Right lobe of liver (tissue), 4 donors: ENCODE results near the gene KRT8.

ENCODE experiments used
- CTCF ChIP-seq, 4 donors: fragments of 200-600 bp in 3 of 4; fragments of 450-650 bp in 1 of 4; IDR thresholded peaks; one replicate each; pipeline versions ENCODE4 v1.5.1 to v1.8.0; 2016 to 2022; ENCODE audit warnings: antibody characterized with exemption in 4 of 4, mild to moderate bottlenecking in 2 of 4
- POLR2A ChIP-seq: fragments of 450-650 bp; IDR thresholded peaks from one replicate; pipeline ENCODE4 v1.6.1; 2017; ENCODE audit warnings: antibody characterized with exemption, mild to moderate bottlenecking
- donor health status: DM: no; HTN: no; CAD: no.
- donor health status: DM: no; HTN: no; CAD: no.
- donor health status: DM: no; HTN: yes; CAD: no.

- no peak for TF ChIP-seq CTCF (IDR thresholded peaks at IDR 0.05)
- no peak for TF ChIP-seq POLR2A
Observed at GRCh38 chr12:52951126-52951525, 46.2 kb upstream of the KRT8 start.
